Activated CD4-positive, CD25-positive, alpha-beta regulatory T cell treated with anti-CD3 and anti-CD28 coated beads, Interleukin-2, amount 50 U/mL, for 24 hours (primary cell): Measurements from ENCODE around the gene DNAH10.

Experiments
- ATAC-seq, 2 donors: fragments of 150-1000 bp; cut with Tn5 transposase; one replicate each; pipeline ENCODE4 v1.10.0; 2021; ENCODE audit warnings: mild to moderate bottlenecking in 1 of 2, moderate library complexity in 1 of 2

The DNAH10 gene

GRCh38 chr12:123794027-123794426 lies 31.9 kb downstream of the DNAH10 start:
- no peak for ATAC-seq

- ATAC-seq, result no peak
Observed at GRCh38 chr12:123798518-123798917, 36.4 kb downstream of the DNAH10 start.

GRCh38 chr12:123799227-123799626 lies 37.1 kb downstream of the DNAH10 start:
- no peak for ATAC-seq

- ATAC-seq, result no peak
Observed at GRCh38 chr12:123801573-123802178, 39.6 kb downstream of the DNAH10 start.

GRCh38 chr12:123805173-123805572 lies 43.1 kb downstream of the DNAH10 start:
- no peak for ATAC-seq

GRCh38 chr12:123807002-123807401 lies 44.9 kb downstream of the DNAH10 start:
- no peak for ATAC-seq

GRCh38 chr12:123807670-123808069 lies 45.6 kb downstream of the DNAH10 start:
- ATAC-seq, result no peak

GRCh38 chr12:123808167-123808566 lies 46.1 kb downstream of the DNAH10 start:
- ATAC-seq, result no peak

- no peak for ATAC-seq
Observed at GRCh38 chr12:123813349-123813748, 51.2 kb downstream of the DNAH10 start.

- ATAC-seq, result no peak
Observed at GRCh38 chr12:123815968-123816367, 53.9 kb downstream of the DNAH10 start.

GRCh38 chr12:123816896-123817537 lies 54.9 kb downstream of the DNAH10 start:
- no peak for ATAC-seq

- ATAC-seq, result no peak
Observed at GRCh38 chr12:123822804-123823203, 60.7 kb downstream of the DNAH10 start.

- ATAC-seq, result no peak
Observed at GRCh38 chr12:123828120-123828519, 66.0 kb downstream of the DNAH10 start.

GRCh38 chr12:123828854-123829547 lies 66.9 kb downstream of the DNAH10 start:
- ATAC-seq, result no peak

GRCh38 chr12:123829561-123829960 lies 67.5 kb downstream of the DNAH10 start:
- no peak for ATAC-seq

GRCh38 chr12:123830675-123831074 lies 68.6 kb downstream of the DNAH10 start:
- ATAC-seq, result no peak

GRCh38 chr12:123832052-123832451 lies 70.0 kb downstream of the DNAH10 start:
- ATAC-seq, result no peak

GRCh38 chr12:123833830-123834229 lies 71.7 kb downstream of the DNAH10 start:
- no peak for ATAC-seq

GRCh38 chr12:123834845-123835244 lies 72.7 kb downstream of the DNAH10 start:
- ATAC-seq, result no peak

GRCh38 chr12:123836292-123836691 lies 74.2 kb downstream of the DNAH10 start:
- no peak for ATAC-seq

- no peak for ATAC-seq
Observed at GRCh38 chr12:123839826-123840225, 77.7 kb downstream of the DNAH10 start.

GRCh38 chr12:123840765-123841425 lies 78.8 kb downstream of the DNAH10 start:
- ATAC-seq, result no peak

- ATAC-seq, result no peak
Observed at GRCh38 chr12:123843912-123844748, 82.0 kb downstream of the DNAH10 start.
